Epithelial cell of proximal tubule (primary cell): Measurements from ENCODE around the gene CD82. TPM values are rescaled to one million over a fixed set of nuclear protein-coding genes. Genes with fewer than 3 reads are reported as not detected.

ENCODE experiments used
- DNase-seq: peaks from one replicate; pipeline ENCODE4 v3.0.0-alpha.2; 2011; ENCODE audit warnings: low read depth
- H3K4me3 ChIP-seq: 2 replicates; pipeline ENCODE4 v1.5.1; 2011; ENCODE audit warnings: low read depth, mild to moderate bottlenecking, low read length
- CTCF ChIP-seq: conservative IDR thresholded peaks from 2 replicates; pipeline ENCODE4 v1.5.1; 2012; ENCODE audit warnings: low read depth, mild to moderate bottlenecking, low read length
- total RNA-seq: library from RNA; depleted of rRNA; stranded (reverse); fragments of >200 nt; gene quantifications from 2 replicates; pipeline ENCODE4 v1.2.3, GENCODE V29; 2015

The CD82 gene
- total RNA-seq, 1 donor from 2014 or later, result 14.2 TPM

- H3K4me3 ChIP-seq, result no peak overlapping the region
- TF ChIP-seq CTCF, result no peak
- no peak for DNase-seq
These were observed 36.9 kb upstream of the CD82 start for GRCh38 chr11:44528581-44528980.

- no peak for TF ChIP-seq CTCF
- DNase-seq, result no peak
- H3K4me3 ChIP-seq, result no peak overlapping the region
These were observed 35.5 kb upstream of the CD82 start for GRCh38 chr11:44529895-44530412.

- no peak for TF ChIP-seq CTCF
- no peak for DNase-seq
These were observed 34.9 kb upstream of the CD82 start for GRCh38 chr11:44530413-44531115.

GRCh38 chr11:44531116-44531504, 34.4 kb upstream of the CD82 start:
- H3K4me3 ChIP-seq, result no peak overlapping the region
- TF ChIP-seq CTCF, result no peak
- DNase-seq, result no peak

More at GRCh38 chr11:44530413-44531115, 34.9 kb upstream of the CD82 start:
- H3K4me3 ChIP-seq, result no peak overlapping the region

- no peak overlapping the region for H3K4me3 ChIP-seq
- no peak for TF ChIP-seq CTCF
- no peak for DNase-seq
These were observed 33.8 kb upstream of the CD82 start for GRCh38 chr11:44531636-44532035.

GRCh38 chr11:44532809-44533208, 32.7 kb upstream of the CD82 start:
- no peak for TF ChIP-seq CTCF

GRCh38 chr11:44533921-44534711, 31.3 kb upstream of the CD82 start:
- DNase-seq, result no peak
- no peak for TF ChIP-seq CTCF

More at GRCh38 chr11:44532809-44533208, 32.7 kb upstream of the CD82 start:
- no peak overlapping the region for H3K4me3 ChIP-seq
- DNase-seq, result no peak

More at GRCh38 chr11:44533921-44534711, 31.3 kb upstream of the CD82 start:
- H3K4me3 ChIP-seq, result no peak overlapping the region
